Fibroblast of mammary gland (primary cell): ENCODE results near the gene RIGI.

Source experiments
- DNase-seq: peaks from one replicate; pipeline ENCODE4 v3.0.0-alpha.2; 2010; ENCODE audit warnings: low read depth
- H3K4me3 ChIP-seq: 2 replicates; pipeline ENCODE4 v1.5.1; 2011; ENCODE audit warnings: low read depth, mild to moderate bottlenecking, low read length, moderate library complexity; ENCODE audit not compliant: control insufficient read depth
- CTCF ChIP-seq: conservative IDR thresholded peaks from 2 replicates; pipeline ENCODE4 v1.5.1; 2011; ENCODE audit warnings: low read depth, low read length, inconsistent platforms; ENCODE audit not compliant: control insufficient read depth, insufficient read depth

RIGI gene

GRCh38 chr9:32516241-32516640 lies 9.8 kb downstream of the RIGI start:
- no peak for TF ChIP-seq CTCF
- DNase-seq: no peak
- no peak overlapping the region for H3K4me3 ChIP-seq

DNA sequence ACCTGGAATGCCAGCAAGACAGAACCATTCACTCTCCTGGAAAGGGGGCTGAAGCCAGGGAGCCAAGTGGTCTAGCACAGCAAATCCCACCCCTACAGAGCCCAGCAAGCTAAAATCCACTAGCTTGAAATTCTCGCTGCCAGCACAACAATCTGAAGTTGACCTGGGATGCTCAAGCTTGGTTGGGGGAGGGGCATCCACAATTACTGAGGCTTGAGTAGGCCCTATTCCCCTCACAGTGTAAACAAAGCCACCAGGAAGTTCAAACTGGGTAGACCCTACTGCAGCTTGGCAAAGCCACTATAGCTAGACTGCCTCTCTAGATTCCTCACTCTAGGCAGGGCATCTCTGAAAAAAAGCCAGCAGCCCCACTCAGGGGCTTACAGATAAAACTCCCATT lies 17.3 kb downstream of the RIGI start:
- H3K4me3 ChIP-seq: no peak overlapping the region
- TF ChIP-seq CTCF: no peak
- DNase-seq: no peak

DNA sequence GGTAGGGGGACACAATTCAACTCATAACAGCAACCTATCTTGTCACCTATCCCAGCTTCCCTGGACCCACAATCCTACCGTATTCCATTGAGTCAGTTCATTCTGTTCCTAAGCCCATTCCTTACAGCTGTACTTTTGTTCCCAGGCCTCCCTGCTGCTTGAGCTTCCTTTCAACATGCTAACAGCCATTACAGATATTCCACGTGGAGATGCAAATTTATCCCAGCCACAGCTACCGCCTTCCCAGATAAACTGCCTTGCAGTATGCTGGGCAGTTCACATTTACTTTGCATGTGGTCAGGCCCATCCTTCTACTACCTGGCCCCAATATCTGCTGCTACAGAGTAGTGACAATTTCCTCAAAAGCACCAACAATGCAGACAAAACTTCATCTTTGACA lies 23.0 kb downstream of the RIGI start:
- no peak for DNase-seq

DNA sequence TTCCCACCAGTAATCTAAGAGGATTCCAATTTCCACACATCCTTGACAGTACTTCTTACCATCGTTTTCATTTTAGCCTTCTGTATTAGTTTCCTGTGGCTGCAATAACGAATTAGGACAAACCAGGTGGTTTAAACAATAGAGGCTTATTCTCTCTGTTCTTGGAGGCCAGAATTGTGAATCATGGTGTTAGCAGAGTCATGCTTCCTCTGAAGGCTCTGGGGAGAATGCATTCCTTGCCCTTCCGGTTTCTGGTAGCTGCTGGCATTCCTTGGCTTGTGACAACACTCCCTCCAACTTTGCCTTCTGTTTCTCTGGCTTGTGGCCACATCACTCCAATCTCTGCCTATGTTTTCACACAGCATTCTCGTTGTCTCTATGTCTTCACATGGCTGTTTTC lies 23.5 kb downstream of the RIGI start:
- DNase-seq: peak; percentile 83
- no peak for TF ChIP-seq CTCF
- no peak overlapping the region for H3K4me3 ChIP-seq

More for the DNA sequence above, 23.0 kb downstream of the RIGI start:
- TF ChIP-seq CTCF: no peak
- no peak overlapping the region for H3K4me3 ChIP-seq

GRCh38 chr9:32501868-32502267 lies 24.1 kb downstream of the RIGI start:
- no peak overlapping the region for H3K4me3 ChIP-seq
- no peak for DNase-seq
- TF ChIP-seq CTCF: no peak

- TF ChIP-seq CTCF: no peak
- no peak overlapping the region for H3K4me3 ChIP-seq
- peak; percentile 64 for DNase-seq
Observed at GRCh38 chr9:32500768-32501167, 25.2 kb downstream of the RIGI start.

DNA sequence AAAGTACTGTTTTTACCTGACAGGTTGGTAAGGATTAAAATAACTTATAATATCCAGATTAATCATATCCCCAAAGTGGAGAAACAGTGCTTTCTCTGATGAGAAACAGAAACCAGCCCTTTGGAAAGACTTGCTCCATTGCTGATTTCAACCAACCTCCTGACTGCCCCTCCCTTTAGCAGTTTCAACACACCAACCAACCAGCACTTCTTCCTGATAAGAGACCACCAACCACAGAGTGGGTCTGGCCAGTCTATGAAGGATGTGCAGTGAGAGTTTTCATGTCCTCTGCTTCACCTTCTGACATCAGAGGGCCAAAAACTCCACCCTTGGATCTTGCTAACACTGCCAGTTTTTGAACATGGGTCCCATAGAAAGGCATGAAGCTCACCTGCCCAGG lies 28.1 kb downstream of the RIGI start:
- H3K4me3 ChIP-seq: no peak overlapping the region
- DNase-seq: no peak
- TF ChIP-seq CTCF: no peak
